HEK293 (cell line): Measurements from ENCODE around the gene MSL3B.

Experiments
- TF ChIP-seq, protein P1 (sequence below): fragments of 450-650 bp; formaldehyde crosslinking; IDR thresholded peaks from 2 replicates; pipeline ENCODE4 v1.5.1; 2016; ENCODE audit warnings: missing biosample characterization, missing genetic modification characterization, low read depth
- TF ChIP-seq, protein P2 (sequence below): fragments of 450-650 bp; formaldehyde crosslinking; IDR thresholded peaks from 2 replicates; pipeline ENCODE4 v1.5.1; 2016; ENCODE audit warnings: missing biosample characterization, missing genetic modification characterization

DNA sequence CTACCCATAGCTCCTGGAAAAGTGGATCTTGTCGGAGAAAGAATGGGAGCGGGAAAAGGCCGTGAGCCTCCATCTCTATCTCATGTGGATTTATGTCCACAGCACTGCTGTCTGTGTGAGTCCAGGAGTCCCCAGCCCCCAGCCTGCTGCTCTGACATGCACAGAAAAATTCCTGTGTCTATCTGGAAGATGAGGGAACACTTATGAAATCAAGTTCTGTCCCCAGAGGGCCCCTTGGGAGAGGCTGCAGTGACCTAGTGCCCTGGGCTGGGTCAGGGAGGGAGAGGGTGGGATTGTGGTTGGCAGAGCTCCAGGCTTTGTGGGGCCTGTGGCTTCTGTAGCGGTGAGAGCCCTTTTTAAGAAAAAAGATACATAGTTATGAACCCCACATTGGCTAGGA, 51.4 kb downstream of the MSL3B start:
- TF ChIP-seq, protein P1, sequence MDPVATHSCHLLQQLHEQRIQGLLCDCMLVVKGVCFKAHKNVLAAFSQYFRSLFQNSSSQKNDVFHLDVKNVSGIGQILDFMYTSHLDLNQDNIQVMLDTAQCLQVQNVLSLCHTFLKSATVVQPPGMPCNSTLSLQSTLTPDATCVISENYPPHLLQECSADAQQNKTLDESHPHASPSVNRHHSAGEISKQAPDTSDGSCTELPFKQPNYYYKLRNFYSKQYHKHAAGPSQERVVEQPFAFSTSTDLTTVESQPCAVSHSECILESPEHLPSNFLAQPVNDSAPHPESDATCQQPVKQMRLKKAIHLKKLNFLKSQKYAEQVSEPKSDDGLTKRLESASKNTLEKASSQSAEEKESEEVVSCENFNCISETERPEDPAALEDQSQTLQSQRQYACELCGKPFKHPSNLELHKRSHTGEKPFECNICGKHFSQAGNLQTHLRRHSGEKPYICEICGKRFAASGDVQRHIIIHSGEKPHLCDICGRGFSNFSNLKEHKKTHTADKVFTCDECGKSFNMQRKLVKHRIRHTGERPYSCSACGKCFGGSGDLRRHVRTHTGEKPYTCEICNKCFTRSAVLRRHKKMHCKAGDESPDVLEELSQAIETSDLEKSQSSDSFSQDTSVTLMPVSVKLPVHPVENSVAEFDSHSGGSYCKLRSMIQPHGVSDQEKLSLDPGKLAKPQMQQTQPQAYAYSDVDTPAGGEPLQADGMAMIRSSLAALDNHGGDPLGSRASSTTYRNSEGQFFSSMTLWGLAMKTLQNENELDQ (tag by site-specific recombination): no peak
- TF ChIP-seq, protein P2, sequence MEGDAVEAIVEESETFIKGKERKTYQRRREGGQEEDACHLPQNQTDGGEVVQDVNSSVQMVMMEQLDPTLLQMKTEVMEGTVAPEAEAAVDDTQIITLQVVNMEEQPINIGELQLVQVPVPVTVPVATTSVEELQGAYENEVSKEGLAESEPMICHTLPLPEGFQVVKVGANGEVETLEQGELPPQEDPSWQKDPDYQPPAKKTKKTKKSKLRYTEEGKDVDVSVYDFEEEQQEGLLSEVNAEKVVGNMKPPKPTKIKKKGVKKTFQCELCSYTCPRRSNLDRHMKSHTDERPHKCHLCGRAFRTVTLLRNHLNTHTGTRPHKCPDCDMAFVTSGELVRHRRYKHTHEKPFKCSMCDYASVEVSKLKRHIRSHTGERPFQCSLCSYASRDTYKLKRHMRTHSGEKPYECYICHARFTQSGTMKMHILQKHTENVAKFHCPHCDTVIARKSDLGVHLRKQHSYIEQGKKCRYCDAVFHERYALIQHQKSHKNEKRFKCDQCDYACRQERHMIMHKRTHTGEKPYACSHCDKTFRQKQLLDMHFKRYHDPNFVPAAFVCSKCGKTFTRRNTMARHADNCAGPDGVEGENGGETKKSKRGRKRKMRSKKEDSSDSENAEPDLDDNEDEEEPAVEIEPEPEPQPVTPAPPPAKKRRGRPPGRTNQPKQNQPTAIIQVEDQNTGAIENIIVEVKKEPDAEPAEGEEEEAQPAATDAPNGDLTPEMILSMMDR: no peak
